Smooth muscle cell (in vitro differentiated cells): ENCODE measurements around the gene RAP1GAP. TPM values are rescaled to one million over a fixed set of nuclear protein-coding genes. Genes with fewer than 3 reads are reported as not detected.

Experiments
- DNase-seq: peaks from one replicate; lab custom pipeline; 2025; ENCODE audit not compliant: unreplicated experiment; lab: John Stamatoyannopoulos, UW
- H2AFZ ChIP-seq: fragments of 200-600 bp; sonication (generic); 2 replicates; pipeline ENCODE4 v1.6.0; 2016; ENCODE audit warnings: antibody characterized with exemption, low read depth, mild to moderate bottlenecking
- H3F3A ChIP-seq: fragments of 200-600 bp; sonication (generic); 2 replicates; pipeline ENCODE4 v1.6.0; 2017; ENCODE audit warnings: antibody characterized with exemption, low read depth
- H3K27ac ChIP-seq: fragments of 200-600 bp; sonication (generic); 2 replicates; pipeline ENCODE4 v1.5.1; 2016; ENCODE audit warnings: low read depth, mild to moderate bottlenecking
- H3K27me3 ChIP-seq: fragments of 200-600 bp; sonication (generic); 2 replicates; pipeline ENCODE4 v1.6.1; 2016; ENCODE audit warnings: low read depth, mild to moderate bottlenecking
- H3K36me3 ChIP-seq: fragments of 200-600 bp; sonication (generic); 2 replicates; pipeline ENCODE4 v1.5.1; 2016; ENCODE audit warnings: low read depth
- H3K4me1 ChIP-seq: fragments of 200-600 bp; sonication (generic); 2 replicates; pipeline ENCODE4 v1.5.1; 2016; ENCODE audit warnings: low read depth
- H3K4me2 ChIP-seq: fragments of 200-600 bp; sonication (generic); 2 replicates; pipeline ENCODE4 v1.6.0; 2016; ENCODE audit warnings: mild to moderate bottlenecking
- H3K4me3 ChIP-seq: fragments of 200-600 bp; sonication (generic); 2 replicates; pipeline ENCODE4 v1.5.1; 2016; ENCODE audit warnings: mild to moderate bottlenecking
- H3K79me2 ChIP-seq: fragments of 200-600 bp; sonication (generic); 2 replicates; pipeline ENCODE4 v1.6.0; 2016; ENCODE audit warnings: low read depth, mild to moderate bottlenecking
- H3K9ac ChIP-seq: fragments of 200-600 bp; sonication (generic); 2 replicates; pipeline ENCODE4 v1.6.0; 2016; ENCODE audit warnings: low read depth
- H3K9me3 ChIP-seq: fragments of 200-600 bp; sonication (generic); replicated peaks from 2 replicates; pipeline ENCODE4 v1.5.1; 2016; ENCODE audit warnings: low read depth
- H4K20me1 ChIP-seq: fragments of 200-600 bp; sonication (generic); 2 replicates; pipeline ENCODE4 v1.6.0; 2016; ENCODE audit warnings: low read depth
- WGBS: methylation state at CpG from one replicate; pipeline ENCODE4 v1.1.7; 2016; ENCODE audit warnings: low lambda C conversion rate; 5-methylcytosine and 5-hydroxymethylcytosine counted together
- polyA plus RNA-seq: library from polyadenylated mRNA; unstranded; fragments of >200 nt; fragmentation: Nextera tagmentation; extraction: Ambion mirVana; gene quantifications from 2 replicates; pipeline ENCODE4 v1.2.1, GENCODE V29; 2016
- total RNA-seq: library from RNA; depleted of rRNA; stranded (reverse); fragments of >200 nt; gene quantifications from 2 replicates; pipeline ENCODE4 v1.2.3, GENCODE V29; 2014
- TF ChIP-seq, protein P1 (sequence below): fragments of 200-600 bp; sonication (generic); IDR thresholded peaks from 2 replicates; pipeline ENCODE4 v1.5.1; 2017; ENCODE audit warnings: borderline replicate concordance, mild to moderate bottlenecking, antibody characterized with exemption; ENCODE audit not compliant: insufficient read depth, poor library complexity, severe bottlenecking

Gene RAP1GAP
- total and polyA plus RNA-seq, 2 experiments from 2014 or later, result 0.99 to 4.1 TPM

DNA sequence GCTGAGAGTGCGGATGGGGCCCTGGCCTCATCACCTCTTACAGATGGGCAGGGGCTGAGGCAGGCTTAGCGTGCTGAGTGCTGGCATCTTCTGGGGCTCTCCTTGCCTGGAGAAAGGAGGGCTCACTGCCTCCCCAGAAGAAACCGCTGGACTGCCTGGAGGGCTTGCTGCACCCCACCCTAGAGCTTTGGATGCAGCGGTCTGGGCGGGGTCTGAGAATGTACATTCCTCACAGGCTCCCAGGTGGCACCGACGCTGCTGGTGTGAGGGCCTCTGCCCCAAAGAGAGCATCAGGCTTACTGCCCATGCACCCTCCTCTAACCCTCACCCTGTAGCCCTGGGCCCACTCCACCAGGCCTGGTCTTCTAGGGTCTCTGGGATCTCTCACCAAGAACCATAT, 51.1 kb downstream of the RAP1GAP start:
- Histone ChIP-seq H3F3A (no peaks in the 10 kb centered on the region), H3K4me1 (peaks cover 4% of the 10 kb centered on the region), H3K27me3 (no peaks in the 10 kb centered on the region)

DNA sequence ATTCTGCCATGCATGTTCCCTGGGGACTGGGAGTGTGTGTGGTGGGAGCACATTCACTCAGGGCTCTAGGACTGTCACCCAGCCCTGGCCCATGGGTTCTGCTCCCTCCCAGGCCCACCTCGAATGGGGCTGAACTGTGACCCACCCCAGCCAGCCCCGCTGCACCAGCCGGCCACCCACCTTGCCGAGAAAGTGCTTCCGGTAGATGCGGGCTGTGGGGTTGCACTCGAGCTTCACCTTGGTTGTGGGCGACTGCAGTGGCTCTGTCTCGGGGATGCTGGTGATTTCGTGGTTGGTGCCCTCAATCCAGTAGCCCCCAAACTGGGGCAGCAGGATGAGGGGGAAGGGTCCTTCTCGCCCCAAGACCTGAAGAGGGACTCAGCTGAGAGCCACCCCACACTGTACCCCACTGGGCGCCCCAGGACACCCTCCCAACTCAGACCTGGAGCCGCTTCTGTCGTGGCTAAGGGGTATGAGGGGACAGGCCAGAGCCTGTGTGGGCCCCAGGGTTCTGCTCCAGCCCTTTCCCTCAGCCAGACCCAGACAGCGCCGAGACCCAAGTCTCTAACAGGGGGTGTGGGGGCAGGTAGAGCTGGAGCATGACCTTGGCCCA, 51.9 kb downstream of the RAP1GAP start:
- Histone ChIP-seq H3K4me3 (no peak overlapping the region), H3K27me3 (no peaks in the 10 kb centered on the region), H3K4me2 (no peak overlapping the region), H3K4me1 (peaks cover 4% of the 10 kb centered on the region), H3K9me3 (no peaks in the 10 kb centered on the region), H3K9ac (no peak overlapping the region), H2AFZ (no peak overlapping the region), H3K79me2 (no peaks in the 10 kb centered on the region), H3F3A (no peaks in the 10 kb centered on the region), H3K27ac (no peak overlapping the region), H4K20me1 (no peaks in the 10 kb centered on the region), H3K36me3 (no peaks in the 10 kb centered on the region)
- DNase-seq, result no peak
- WGBS, result 91% methylated on average over 16 of the region's 16 CpGs
- TF ChIP-seq, protein P1, sequence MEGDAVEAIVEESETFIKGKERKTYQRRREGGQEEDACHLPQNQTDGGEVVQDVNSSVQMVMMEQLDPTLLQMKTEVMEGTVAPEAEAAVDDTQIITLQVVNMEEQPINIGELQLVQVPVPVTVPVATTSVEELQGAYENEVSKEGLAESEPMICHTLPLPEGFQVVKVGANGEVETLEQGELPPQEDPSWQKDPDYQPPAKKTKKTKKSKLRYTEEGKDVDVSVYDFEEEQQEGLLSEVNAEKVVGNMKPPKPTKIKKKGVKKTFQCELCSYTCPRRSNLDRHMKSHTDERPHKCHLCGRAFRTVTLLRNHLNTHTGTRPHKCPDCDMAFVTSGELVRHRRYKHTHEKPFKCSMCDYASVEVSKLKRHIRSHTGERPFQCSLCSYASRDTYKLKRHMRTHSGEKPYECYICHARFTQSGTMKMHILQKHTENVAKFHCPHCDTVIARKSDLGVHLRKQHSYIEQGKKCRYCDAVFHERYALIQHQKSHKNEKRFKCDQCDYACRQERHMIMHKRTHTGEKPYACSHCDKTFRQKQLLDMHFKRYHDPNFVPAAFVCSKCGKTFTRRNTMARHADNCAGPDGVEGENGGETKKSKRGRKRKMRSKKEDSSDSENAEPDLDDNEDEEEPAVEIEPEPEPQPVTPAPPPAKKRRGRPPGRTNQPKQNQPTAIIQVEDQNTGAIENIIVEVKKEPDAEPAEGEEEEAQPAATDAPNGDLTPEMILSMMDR, result no peak

More for the DNA sequence above, 51.1 kb downstream of the RAP1GAP start:
- no peak for DNase-seq
- Histone ChIP-seq H2AFZ (no peak overlapping the region), H3K4me3 (no peak overlapping the region), H3K79me2 (no peaks in the 10 kb centered on the region), H3K4me2 (no peak overlapping the region), H3K9ac (no peak overlapping the region), H3K9me3 (no peaks in the 10 kb centered on the region), H3K36me3 (no peaks in the 10 kb centered on the region), H4K20me1 (no peaks in the 10 kb centered on the region), H3K27ac (no peak overlapping the region)
- 94% methylated on average over 7 of the region's 7 CpGs for WGBS
- TF ChIP-seq, protein P1, result no peak

DNA sequence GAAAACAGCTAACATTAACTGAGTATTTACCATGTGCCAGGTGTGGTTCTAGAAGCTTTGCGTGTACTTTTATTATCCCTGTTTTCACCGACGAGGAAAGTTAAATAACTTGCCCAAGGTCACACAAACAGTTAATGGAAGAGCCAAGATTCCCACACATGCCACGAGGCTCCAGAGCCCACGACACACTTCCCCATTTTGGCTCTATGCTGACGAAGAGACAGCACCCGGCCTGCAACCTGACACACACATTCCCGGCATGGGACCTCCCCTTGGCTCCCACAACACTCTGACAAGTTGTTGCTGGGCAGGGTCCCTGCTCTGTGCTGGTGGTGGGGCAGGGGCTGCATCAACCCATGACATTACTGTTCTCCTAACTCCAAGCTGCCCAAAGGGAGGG, 52.8 kb downstream of the RAP1GAP start:
- H3K27me3 ChIP-seq, result no peaks in the 10 kb centered on the region

More for the DNA sequence above, 52.8 kb downstream of the RAP1GAP start:
- Histone ChIP-seq H3K4me1 (peaks cover 4% of the 10 kb centered on the region), H3K4me3 (no peak overlapping the region), H4K20me1 (no peaks in the 10 kb centered on the region), H3K4me2 (no peak overlapping the region), H3K9me3 (no peaks in the 10 kb centered on the region), H3K79me2 (no peaks in the 10 kb centered on the region), H3K36me3 (no peaks in the 10 kb centered on the region), H2AFZ (no peak overlapping the region), H3F3A (no peaks in the 10 kb centered on the region), H3K9ac (no peak overlapping the region), H3K27ac (no peak overlapping the region)
- DNase-seq, result no peak
- 91% methylated on average over 8 of the region's 8 CpGs for WGBS
- TF ChIP-seq, protein P1, result no peak
